DMS79 treated with DMSO at 0.1 percent for 48 hours (cell line): ENCODE data around the gene TMEM167A.

Source experiments
- DNase-seq: peaks from one replicate; lab custom pipeline; 2025; lab: John Stamatoyannopoulos, UW

Gene TMEM167A

DNA sequence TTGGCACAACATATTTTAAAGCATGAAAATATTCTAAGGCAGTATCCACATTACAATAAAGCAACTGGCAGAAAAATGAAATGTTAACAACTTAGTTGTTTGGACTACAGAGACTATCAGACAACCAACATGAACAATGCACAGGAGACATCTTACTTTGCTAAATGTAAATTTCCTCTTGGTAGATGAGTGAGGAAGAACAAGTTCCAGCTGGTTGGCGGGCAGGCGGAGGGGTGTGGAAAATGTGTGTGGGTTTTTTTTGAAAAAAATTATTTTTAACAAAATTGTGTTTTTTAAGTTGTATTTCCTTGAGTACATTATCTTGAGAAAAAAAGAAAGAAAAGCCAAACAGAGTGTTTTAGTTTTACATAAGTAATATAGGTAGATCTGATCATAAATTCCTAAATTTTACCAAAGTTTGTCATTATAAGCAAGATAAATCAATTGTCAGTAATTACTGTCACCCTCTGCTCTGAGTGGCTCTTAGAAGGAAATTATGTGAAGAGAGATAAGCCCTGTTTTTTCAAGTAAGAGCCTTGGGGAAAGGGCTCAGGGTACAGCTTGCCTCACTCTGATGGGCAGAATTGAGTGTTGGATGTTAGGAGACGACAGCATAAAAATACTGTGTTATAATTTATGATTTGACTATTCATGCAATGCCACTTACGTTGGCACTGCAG, 42.5 kb downstream of the TMEM167A start:
- peak; percentile 32 for DNase-seq

- peak; percentile 44 for DNase-seq
These were observed 43.2 kb downstream of the TMEM167A start for GRCh38 chr5:83034036-83034435.

- DNase-seq, result no peak
These were observed 45.8 kb downstream of the TMEM167A start for GRCh38 chr5:83031381-83031780.

- DNase-seq, result no peak
These were observed 47.3 kb downstream of the TMEM167A start for GRCh38 chr5:83029912-83030311.

- no peak for DNase-seq
These were observed 50.1 kb downstream of the TMEM167A start for GRCh38 chr5:83026930-83027687.

DNA sequence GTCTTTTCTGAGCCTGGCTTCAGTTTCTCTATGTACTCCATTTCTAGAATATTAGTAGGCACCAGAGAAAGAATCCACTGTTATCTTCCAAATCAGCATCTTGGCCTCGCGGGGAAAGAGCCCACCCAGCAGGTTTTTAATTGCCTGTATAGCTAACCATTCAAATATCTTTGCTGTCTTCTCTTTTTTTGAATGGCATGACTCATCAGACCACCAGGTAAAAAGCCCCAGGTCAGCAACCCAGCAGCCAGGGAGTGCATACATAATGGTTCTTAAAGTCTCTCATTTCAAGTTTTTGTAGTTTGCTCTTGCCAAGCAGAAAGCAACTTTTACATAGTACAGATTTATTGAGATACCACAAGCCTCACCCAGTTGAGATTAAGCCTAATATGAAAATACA, 50.7 kb downstream of the TMEM167A start:
- no peak for DNase-seq

DNA sequence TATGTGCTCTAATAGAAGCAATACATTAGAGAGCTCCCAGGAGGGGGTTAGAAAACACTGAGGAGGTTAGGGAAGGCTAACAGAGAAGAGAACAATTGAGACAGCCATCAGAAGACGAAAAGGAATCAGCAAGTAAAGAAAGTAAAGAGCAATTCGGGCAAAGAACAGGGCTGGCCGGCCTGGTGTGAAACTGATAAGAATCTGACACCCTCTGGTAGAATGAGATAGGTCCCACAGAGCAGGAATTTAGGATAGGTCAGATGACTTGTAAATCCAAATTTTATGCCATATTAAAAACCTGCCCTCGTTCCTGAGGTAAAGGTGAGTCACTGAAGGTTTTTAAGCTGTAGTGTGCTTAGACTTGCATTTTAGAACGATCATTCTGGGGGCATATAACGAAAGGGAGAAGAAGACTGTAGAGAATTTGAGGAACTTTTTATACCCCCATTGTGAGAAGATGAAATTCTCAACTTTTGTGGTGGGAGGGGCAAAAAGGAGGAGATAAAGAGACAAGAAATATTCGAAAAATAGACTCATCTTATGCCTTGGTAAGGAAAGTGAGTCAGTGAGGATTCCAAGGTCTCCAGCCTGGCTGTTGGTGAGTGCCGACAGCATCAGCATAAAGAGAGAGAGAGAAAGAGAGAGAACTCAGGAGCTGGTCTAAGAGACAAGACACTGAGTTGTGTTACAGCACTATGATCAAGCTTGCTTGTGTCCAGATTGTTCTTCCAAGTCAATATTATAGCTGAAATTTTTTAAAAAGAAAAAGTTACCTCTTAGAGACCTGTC, 51.3 kb downstream of the TMEM167A start:
- no peak for DNase-seq

DNA sequence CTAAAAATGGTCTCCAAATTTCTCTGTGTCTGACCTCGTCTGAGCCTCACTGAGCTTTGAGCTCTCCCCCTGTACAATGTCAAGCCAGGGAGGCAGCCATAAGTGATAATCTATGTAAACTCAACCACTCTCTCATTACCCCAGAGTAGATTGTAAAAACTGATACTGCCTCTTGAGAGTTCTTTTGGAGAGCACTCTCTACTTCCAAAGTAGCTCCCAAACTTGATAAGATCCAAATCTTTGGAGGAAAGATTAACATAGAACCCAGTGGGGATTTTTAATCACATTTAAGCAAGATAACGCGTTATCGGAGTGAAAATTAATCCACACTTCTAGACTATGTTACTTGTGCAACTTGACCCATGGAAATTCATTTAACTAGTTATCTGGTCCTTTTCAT, 54.9 kb downstream of the TMEM167A start:
- no peak for DNase-seq

DNA sequence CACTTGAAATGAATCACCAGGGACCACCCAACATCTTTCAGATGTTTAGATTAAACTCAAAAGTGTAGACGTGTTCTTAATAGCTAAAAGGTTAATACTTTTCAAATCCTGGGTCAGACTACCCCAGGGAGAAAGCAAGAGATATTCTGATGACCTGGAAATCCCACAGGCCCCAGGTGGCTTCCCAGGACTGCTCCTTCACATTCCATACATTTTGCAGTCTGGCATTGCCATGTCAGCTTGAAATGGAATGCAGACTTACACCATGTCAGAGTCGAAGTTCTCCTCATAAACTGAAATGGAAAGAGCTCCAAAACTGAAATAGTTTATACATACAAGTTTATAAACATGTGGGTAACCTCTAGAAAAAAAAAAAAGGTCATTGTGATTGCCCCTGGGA, 61.5 kb downstream of the TMEM167A start:
- DNase-seq, result no peak

GRCh38 chr5:83011985-83012384, 65.2 kb downstream of the TMEM167A start:
- no peak for DNase-seq

GRCh38 chr5:83009408-83009807, 67.8 kb downstream of the TMEM167A start:
- no peak for DNase-seq

GRCh38 chr5:83007755-83008154, 69.4 kb downstream of the TMEM167A start:
- no peak for DNase-seq

GRCh38 chr5:83006683-83007283, 70.4 kb downstream of the TMEM167A start:
- no peak for DNase-seq

- DNase-seq, result no peak
These were observed 73.4 kb downstream of the TMEM167A start for GRCh38 chr5:83003791-83004190.
